Panc1 (cell line): Measurements from ENCODE around the gene SZT2. TPM values are rescaled to one million over a fixed set of nuclear protein-coding genes. Genes with fewer than 3 reads are reported as not detected.
A peak's percentile ranks its signal among the peaks of the same experiment; 100 is the strongest.
"Not testable (repeated sequence)": the region's sequence is repeated elsewhere in the genome, so short reads cannot be mapped to it uniquely, and the experiment has no call there.

Experiments
- ATAC-seq: fragments of 200-7000 bp; cut with Tn5 transposase; 2 replicates; pipeline ENCODE4 v1.9.1; 2020; ENCODE audit warnings: mild to moderate bottlenecking, moderate library complexity
- BruUV-seq: library from RNA; stranded (reverse); fragments of 400-500 nt; replicated peaks from 2 replicates; lab custom pipeline; 2021; lab: Mats Ljungman, UMichigan
- CTCF ChIA-PET: fragments of 300-600 bp; sonication (Branson Sonifier 250); formaldehyde crosslinking; loops from one replicate; lab custom pipeline; 2022; ENCODE audit warnings: antibody characterized with exemption; lab: Charles Lee
- POLR2A ChIA-PET: fragments of 300-600 bp; sonication (Branson Sonifier 250); formaldehyde crosslinking; loops from one replicate; lab custom pipeline; 2022; ENCODE audit warnings: antibody characterized with exemption; lab: Charles Lee
- DNase-seq: peaks from one replicate; pipeline ENCODE4 v3.0.0-alpha.2; 2010; ENCODE audit warnings: low read depth, low spot score
- H3K27ac ChIP-seq: 2 replicates; pipeline ENCODE4 v1.5.1; 2011; ENCODE audit warnings: mild to moderate bottlenecking, low read length, inconsistent platforms
- H3K27me3 ChIP-seq: fragments of 200-500 bp; sonication (Bioruptor generic); 2 replicates; pipeline ENCODE4 v1.6.0; 2014; ENCODE audit warnings: low read length, inconsistent platforms; ENCODE audit not compliant: control insufficient read depth, insufficient read depth
- H3K36me3 ChIP-seq: fragments of 200-500 bp; sonication (Bioruptor generic); 2 replicates; pipeline ENCODE4 v1.5.1; 2014; ENCODE audit warnings: inconsistent platforms, mild to moderate bottlenecking, low read length, moderate library complexity; ENCODE audit not compliant: control insufficient read depth, insufficient read depth
- H3K4me1 ChIP-seq: 2 replicates; pipeline ENCODE4 v1.5.1; 2011; ENCODE audit warnings: inconsistent platforms, mild to moderate bottlenecking, low read length, moderate library complexity; ENCODE audit not compliant: control insufficient read depth, insufficient read depth
- H3K4me3 ChIP-seq, 2 experiments: 2 replicates each; pipeline ENCODE4 v1.5.1; 2011 to 2012; ENCODE audit warnings: low read depth in 2 of 2, low read length in 2 of 2, mild to moderate bottlenecking in 2 of 2, inconsistent platforms in 1 of 2, moderate library complexity in 1 of 2
- H3K9me3 ChIP-seq: fragments of 200-500 bp; sonication (Bioruptor generic); 2 replicates; pipeline ENCODE4 v1.5.1; 2014; ENCODE audit warnings: low read depth, mild to moderate bottlenecking, inconsistent platforms, low read length, moderate library complexity; ENCODE audit not compliant: control insufficient read depth, insufficient read depth
- POLR2AphosphoS5 ChIP-seq: IDR thresholded peaks from 2 replicates; pipeline ENCODE4 v1.6.1; 2012; ENCODE audit warnings: mild to moderate bottlenecking, low read depth, low read length, moderate library complexity
- SIN3A ChIP-seq: IDR thresholded peaks from 2 replicates; pipeline ENCODE4 v1.6.1; 2012; ENCODE audit warnings: low read depth, mild to moderate bottlenecking, low read length, moderate library complexity, borderline replicate concordance; ENCODE audit not compliant: insufficient read depth
- TCF7L2 ChIP-seq: IDR thresholded peaks from 2 replicates; pipeline ENCODE4 v1.6.1; 2011; ENCODE audit warnings: mild to moderate bottlenecking, low read depth, low read length, inconsistent platforms
- in situ Hi-C: cut with HindIII; loops from 2 replicates; pipeline ENCODE4 v1.10.0; 2016; ENCODE audit warnings: low sequenced_read_pairs, low pct_unique_long_range_greater_than_20kb
- intact Hi-C: fragments of 100-400 bp; cut with micrococcal nuclease; formaldehyde crosslinking; loops from one replicate; pipeline ENCODE4 v1.10.0; 2022; ENCODE audit not compliant: unreplicated experiment
- total RNA-seq: library from RNA; stranded (reverse); gene quantifications from one replicate; pipeline ENCODE4 v1.2.1, GENCODE V29; 2021; ENCODE audit not compliant: unreplicated experiment
- TF ChIP-seq, protein P1 (sequence below), 2 experiments: IDR thresholded peaks; 2 replicates each; pipeline ENCODE4 v1.6.1; 2011 to 2012; ENCODE audit warnings: low read depth in 2 of 2, control low read depth in 1 of 2, low read length in 1 of 2, mild to moderate bottlenecking in 1 of 2, moderate library complexity in 1 of 2; ENCODE audit not compliant: insufficient read depth in 1 of 2
- TF ChIP-seq, protein P2 (sequence below): fragments of 450-650 bp; IDR thresholded peaks from 2 replicates; pipeline ENCODE4 v1.5.1; 2017; ENCODE audit warnings: mild to moderate bottlenecking

SZT2 gene
- total RNA-seq, 1 experiment from 2014 or later: 40.2 TPM

DNA sequence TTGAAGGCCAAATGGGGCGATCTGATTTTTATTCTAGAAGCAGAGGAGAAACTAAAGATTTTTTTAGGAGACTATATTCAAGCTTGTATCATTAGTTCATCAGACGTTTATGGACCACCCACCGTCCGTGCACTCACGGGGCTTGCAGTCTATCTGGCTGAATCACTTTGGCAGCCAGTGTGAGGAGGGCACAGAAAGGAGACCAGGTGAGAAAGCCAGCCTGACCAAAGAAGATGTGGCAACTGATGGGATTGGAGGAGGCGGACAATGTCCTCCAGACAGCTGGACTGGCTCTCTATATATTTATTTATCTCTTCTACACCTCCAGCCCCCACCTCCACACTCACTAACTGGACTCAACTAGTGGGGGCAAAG is 21.1 kb upstream of the SZT2 start:
- H3K9me3 ChIP-seq: no peaks in the 10 kb centered on the region
- ChIA-PET POLR2A (no interaction called here), CTCF (interaction anchor here (1.2 kb wide), 1 partner anchor 142 kb away, joined by 3 read pairs; no protein-coding TSS in a partner anchor)
- BruUV-seq: TSS peak; percentile 92
- H3K36me3 ChIP-seq: no peaks in the 10 kb centered on the region; the same call in 1 of the 2 replicates
- in situ Hi-C loops (no loop called here), intact Hi-C loops (no loop called here)
- peaks cover 22% of the 10 kb centered on the region for H3K4me1 ChIP-seq
- ATAC-seq: no peak
- no peak for DNase-seq
- H3K27ac ChIP-seq: peak overlapping the region; percentile 97
- H3K4me3 ChIP-seq: peak overlapping the region; percentile 83 to 89
- TF ChIP-seq, protein P1, sequence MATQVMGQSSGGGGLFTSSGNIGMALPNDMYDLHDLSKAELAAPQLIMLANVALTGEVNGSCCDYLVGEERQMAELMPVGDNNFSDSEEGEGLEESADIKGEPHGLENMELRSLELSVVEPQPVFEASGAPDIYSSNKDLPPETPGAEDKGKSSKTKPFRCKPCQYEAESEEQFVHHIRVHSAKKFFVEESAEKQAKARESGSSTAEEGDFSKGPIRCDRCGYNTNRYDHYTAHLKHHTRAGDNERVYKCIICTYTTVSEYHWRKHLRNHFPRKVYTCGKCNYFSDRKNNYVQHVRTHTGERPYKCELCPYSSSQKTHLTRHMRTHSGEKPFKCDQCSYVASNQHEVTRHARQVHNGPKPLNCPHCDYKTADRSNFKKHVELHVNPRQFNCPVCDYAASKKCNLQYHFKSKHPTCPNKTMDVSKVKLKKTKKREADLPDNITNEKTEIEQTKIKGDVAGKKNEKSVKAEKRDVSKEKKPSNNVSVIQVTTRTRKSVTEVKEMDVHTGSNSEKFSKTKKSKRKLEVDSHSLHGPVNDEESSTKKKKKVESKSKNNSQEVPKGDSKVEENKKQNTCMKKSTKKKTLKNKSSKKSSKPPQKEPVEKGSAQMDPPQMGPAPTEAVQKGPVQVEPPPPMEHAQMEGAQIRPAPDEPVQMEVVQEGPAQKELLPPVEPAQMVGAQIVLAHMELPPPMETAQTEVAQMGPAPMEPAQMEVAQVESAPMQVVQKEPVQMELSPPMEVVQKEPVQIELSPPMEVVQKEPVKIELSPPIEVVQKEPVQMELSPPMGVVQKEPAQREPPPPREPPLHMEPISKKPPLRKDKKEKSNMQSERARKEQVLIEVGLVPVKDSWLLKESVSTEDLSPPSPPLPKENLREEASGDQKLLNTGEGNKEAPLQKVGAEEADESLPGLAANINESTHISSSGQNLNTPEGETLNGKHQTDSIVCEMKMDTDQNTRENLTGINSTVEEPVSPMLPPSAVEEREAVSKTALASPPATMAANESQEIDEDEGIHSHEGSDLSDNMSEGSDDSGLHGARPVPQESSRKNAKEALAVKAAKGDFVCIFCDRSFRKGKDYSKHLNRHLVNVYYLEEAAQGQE (IDR thresholded peaks at IDR 0.05; ENCODE audit: insufficient read depth in 1 of 2, low read depth in 2 of 2, low read length in 1 of 2): no peak
- TF ChIP-seq SIN3A (no peak), TCF7L2 (no peak), POLR2AphosphoS5 (no peak)
- TF ChIP-seq, protein P2, sequence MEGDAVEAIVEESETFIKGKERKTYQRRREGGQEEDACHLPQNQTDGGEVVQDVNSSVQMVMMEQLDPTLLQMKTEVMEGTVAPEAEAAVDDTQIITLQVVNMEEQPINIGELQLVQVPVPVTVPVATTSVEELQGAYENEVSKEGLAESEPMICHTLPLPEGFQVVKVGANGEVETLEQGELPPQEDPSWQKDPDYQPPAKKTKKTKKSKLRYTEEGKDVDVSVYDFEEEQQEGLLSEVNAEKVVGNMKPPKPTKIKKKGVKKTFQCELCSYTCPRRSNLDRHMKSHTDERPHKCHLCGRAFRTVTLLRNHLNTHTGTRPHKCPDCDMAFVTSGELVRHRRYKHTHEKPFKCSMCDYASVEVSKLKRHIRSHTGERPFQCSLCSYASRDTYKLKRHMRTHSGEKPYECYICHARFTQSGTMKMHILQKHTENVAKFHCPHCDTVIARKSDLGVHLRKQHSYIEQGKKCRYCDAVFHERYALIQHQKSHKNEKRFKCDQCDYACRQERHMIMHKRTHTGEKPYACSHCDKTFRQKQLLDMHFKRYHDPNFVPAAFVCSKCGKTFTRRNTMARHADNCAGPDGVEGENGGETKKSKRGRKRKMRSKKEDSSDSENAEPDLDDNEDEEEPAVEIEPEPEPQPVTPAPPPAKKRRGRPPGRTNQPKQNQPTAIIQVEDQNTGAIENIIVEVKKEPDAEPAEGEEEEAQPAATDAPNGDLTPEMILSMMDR: no peak
- H3K27me3 ChIP-seq: no peaks in the 10 kb centered on the region

DNA sequence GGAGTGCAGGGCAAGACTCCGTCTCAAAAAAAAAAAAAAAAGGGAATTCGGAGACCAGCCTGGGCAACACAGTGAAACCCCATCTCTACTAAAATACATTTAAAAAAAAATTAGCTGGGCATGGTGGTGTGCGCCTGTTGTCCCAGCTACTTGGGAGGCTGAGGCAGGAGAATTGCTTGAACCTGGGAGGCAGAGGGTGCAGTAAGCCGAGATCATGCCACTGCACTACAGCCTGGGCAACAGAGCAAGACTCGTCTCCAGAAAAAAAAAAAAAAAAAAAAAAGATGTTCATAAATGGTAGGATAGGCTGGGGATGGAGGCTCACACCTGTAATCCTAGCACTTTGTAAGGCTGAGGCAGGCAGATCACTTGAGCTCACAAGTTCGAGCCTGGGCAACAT is 19.9 kb upstream of the SZT2 start:
- CTCF ChIA-PET: interaction anchor here (0.6 kb wide), 1 partner anchor 134 kb away, joined by 3 read pairs; no protein-coding TSS in a partner anchor
- H3K9me3 ChIP-seq, H3K4me3 ChIP-seq, H3K27me3 ChIP-seq, BruUV-seq, in situ Hi-C loops, H3K36me3 ChIP-seq, DNase-seq, H3K27ac ChIP-seq, intact Hi-C loops, ATAC-seq: not testable (repeated sequence)
- POLR2A ChIA-PET: interaction anchor here (0.6 kb wide), 1 partner anchor 127 kb away, joined by 3 read pairs; no protein-coding TSS in a partner anchor
- peaks cover 22% of the 10 kb centered on the region for H3K4me1 ChIP-seq

DNA sequence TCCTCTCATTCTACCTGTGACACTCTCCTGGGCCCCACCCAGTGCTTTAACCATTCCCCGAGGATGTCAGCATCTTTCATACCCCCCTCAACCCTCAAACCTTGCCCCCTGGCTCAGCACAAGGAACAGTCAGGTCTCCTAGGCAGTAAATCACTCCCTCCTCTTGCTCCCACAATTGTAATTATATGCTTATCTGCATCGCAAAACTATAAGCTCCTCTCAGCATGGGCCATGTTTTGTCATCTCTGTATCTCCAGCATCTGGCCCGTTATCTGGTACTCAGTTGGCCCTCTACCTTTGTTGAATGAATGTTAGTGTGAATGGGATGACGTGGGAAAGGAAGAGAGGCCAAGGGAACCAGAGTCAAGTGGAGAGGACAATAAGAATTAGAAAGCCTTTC is 19.1 kb upstream of the SZT2 start:
- Histone ChIP-seq H3K4me1 (peaks cover 22% of the 10 kb centered on the region), H3K4me3 (no peak overlapping the region), H3K27ac (no peak overlapping the region), H3K36me3 (no peaks in the 10 kb centered on the region; the same call in 1 of the 2 replicates), H3K27me3 (no peaks in the 10 kb centered on the region), H3K9me3 (no peaks in the 10 kb centered on the region)
- TF ChIP-seq, protein P2: no peak
- no peak for TF ChIP-seq SIN3A
- ChIA-PET POLR2A (no interaction called here), CTCF (no interaction called here)
- BruUV-seq: no TSS peak
- intact Hi-C loops: no loop called here
- ATAC-seq (no peak), DNase-seq (no peak)
- in situ Hi-C loops: no loop called here
